ENCODE measurements around the gene MADCAM1.

The MADCAM1 gene

DNA sequence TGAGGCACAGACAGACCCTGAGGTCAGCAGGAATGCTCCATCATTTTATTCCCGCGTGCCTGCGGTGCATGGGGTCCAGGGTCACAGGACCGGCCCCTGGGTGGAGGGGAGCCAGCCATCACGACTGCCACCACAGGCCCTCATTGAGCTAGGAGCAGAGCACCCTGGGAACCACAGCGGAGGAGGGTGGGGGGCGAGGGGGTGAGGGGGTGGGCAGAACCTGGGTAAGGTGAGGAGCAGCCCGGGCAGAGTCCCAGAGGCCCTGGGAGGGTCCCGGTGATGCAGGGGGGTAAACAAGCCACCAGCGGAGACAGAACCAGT, 1.2 kb upstream of the MADCAM1 start:
- peaks cover 20% of the 10 kb centered on the region for H3K4me1 Mint-ChIP-seq
- H3K9me3 Mint-ChIP-seq = peaks cover 14% of the 10 kb centered on the region
- H3K4me3 Mint-ChIP-seq = no peak overlapping the region
- H3K36me3 Mint-ChIP-seq (ENCODE audit: low read depth) = peaks cover 6% of the 10 kb centered on the region
- H3K27me3 Mint-ChIP-seq (ENCODE audit: low read depth, poor library complexity) = peaks cover 50% of the 10 kb centered on the region
- H3K27ac Mint-ChIP-seq = no peak overlapping the region
- TF ChIP-seq, protein P1, sequence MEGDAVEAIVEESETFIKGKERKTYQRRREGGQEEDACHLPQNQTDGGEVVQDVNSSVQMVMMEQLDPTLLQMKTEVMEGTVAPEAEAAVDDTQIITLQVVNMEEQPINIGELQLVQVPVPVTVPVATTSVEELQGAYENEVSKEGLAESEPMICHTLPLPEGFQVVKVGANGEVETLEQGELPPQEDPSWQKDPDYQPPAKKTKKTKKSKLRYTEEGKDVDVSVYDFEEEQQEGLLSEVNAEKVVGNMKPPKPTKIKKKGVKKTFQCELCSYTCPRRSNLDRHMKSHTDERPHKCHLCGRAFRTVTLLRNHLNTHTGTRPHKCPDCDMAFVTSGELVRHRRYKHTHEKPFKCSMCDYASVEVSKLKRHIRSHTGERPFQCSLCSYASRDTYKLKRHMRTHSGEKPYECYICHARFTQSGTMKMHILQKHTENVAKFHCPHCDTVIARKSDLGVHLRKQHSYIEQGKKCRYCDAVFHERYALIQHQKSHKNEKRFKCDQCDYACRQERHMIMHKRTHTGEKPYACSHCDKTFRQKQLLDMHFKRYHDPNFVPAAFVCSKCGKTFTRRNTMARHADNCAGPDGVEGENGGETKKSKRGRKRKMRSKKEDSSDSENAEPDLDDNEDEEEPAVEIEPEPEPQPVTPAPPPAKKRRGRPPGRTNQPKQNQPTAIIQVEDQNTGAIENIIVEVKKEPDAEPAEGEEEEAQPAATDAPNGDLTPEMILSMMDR (IDR thresholded peaks at IDR 0.05) = no peak
- DNase-seq = no peak

GRCh38 chr19:495402-496111, 729 bp upstream of the MADCAM1 start:
- peak; percentile 77 for DNase-seq
- H3K27me3 Mint-ChIP-seq (ENCODE audit: low read depth, poor library complexity) = peaks cover 55% of the 10 kb centered on the region
- H3K4me3 Mint-ChIP-seq = peak overlapping the region; percentile 20
- H3K9me3 Mint-ChIP-seq = peaks cover 14% of the 10 kb centered on the region
- H3K36me3 Mint-ChIP-seq (ENCODE audit: low read depth) = peaks cover 6% of the 10 kb centered on the region
- H3K27ac Mint-ChIP-seq = no peak overlapping the region
- TF ChIP-seq, protein P1 (IDR thresholded peaks at IDR 0.05) = peak; percentile 93
- H3K4me1 Mint-ChIP-seq = peaks cover 15% of the 10 kb centered on the region

DNA sequence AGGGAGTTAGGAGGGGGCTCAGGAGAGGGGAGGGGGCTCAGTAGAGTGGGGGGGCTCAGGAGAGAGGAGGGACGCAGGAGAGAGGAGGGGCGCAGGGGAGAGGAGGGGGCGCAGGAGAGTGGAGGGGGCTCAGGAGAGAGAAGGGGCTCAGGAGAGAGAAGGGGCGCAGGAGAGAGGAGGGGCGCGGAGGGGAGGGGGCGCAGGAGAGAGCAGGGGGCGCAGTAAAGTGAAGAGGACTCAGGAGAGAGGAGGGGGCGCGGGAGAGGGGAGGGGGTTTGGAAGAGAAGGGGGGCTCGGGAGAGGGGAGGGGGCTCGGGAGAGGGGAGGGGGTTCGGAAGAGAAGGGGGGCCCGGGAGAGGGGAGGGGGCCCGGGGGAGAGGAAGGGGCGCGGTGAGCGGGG, 700 bp downstream of the MADCAM1 start:
- Mint-ChIP-seq H3K4me1 (peaks cover 15% of the 10 kb centered on the region), H3K9me3 (peaks cover 14% of the 10 kb centered on the region), H3K27me3 (ENCODE audit: low read depth, poor library complexity) (peaks cover 67% of the 10 kb centered on the region), H3K27ac (no peak overlapping the region), H3K36me3 (ENCODE audit: low read depth) (peaks cover 6% of the 10 kb centered on the region), H3K4me3 (no peak overlapping the region)
- no peak for DNase-seq
- TF ChIP-seq, protein P1 (IDR thresholded peaks at IDR 0.05) = no peak

- H3K27ac Mint-ChIP-seq = no peak overlapping the region
- peaks cover 6% of the 10 kb centered on the region for H3K36me3 Mint-ChIP-seq (ENCODE audit: low read depth)
- peak; percentile 39 for DNase-seq
- H3K27me3 Mint-ChIP-seq (ENCODE audit: low read depth, poor library complexity) = peaks cover 72% of the 10 kb centered on the region
- TF ChIP-seq, protein P1 (IDR thresholded peaks at IDR 0.05) = no peak
- peaks cover 17% of the 10 kb centered on the region for H3K4me1 Mint-ChIP-seq
- peaks cover 14% of the 10 kb centered on the region for H3K9me3 Mint-ChIP-seq
- H3K4me3 Mint-ChIP-seq = no peak overlapping the region
These were observed 1.2 kb downstream of the MADCAM1 start for GRCh38 chr19:497491-497868.

GRCh38 chr19:497869-498510, 1.7 kb downstream of the MADCAM1 start:
- Mint-ChIP-seq H3K4me3 (peak overlapping the region; percentile 40), H3K27me3 (ENCODE audit: low read depth, poor library complexity) (peaks cover 74% of the 10 kb centered on the region), H3K36me3 (ENCODE audit: low read depth) (peaks cover 6% of the 10 kb centered on the region), H3K9me3 (peaks cover 12% of the 10 kb centered on the region), H3K4me1 (peaks cover 19% of the 10 kb centered on the region), H3K27ac (no peak overlapping the region)
- DNase-seq = no peak
- TF ChIP-seq, protein P1 (IDR thresholded peaks at IDR 0.05) = no peak

GRCh38 chr19:498511-498891, 2.2 kb downstream of the MADCAM1 start:
- no peak overlapping the region for H3K27ac Mint-ChIP-seq
- H3K4me1 Mint-ChIP-seq = peaks cover 16% of the 10 kb centered on the region
- DNase-seq = no peak
- H3K4me3 Mint-ChIP-seq = peak overlapping the region; percentile 40
- peaks cover 77% of the 10 kb centered on the region for H3K27me3 Mint-ChIP-seq (ENCODE audit: low read depth, poor library complexity)
- peaks cover 10% of the 10 kb centered on the region for H3K9me3 Mint-ChIP-seq
- peaks cover 4% of the 10 kb centered on the region for H3K36me3 Mint-ChIP-seq (ENCODE audit: low read depth)
- TF ChIP-seq, protein P1 (IDR thresholded peaks at IDR 0.05) = no peak
